Ishikawa (cell line): ENCODE results near the gene ZNRF4.

Experiments used
- CEBPB ChIP-seq: IDR thresholded peaks from 2 replicates; pipeline ENCODE4 v1.6.1; 2012
- CREB1 ChIP-seq: IDR thresholded peaks from 2 replicates; pipeline ENCODE4 v1.6.1; 2012; ENCODE audit warnings: low read depth
- EGR1 ChIP-seq: IDR thresholded peaks from 2 replicates; pipeline ENCODE4 v1.6.1; 2012
- EP300 ChIP-seq: IDR thresholded peaks from 2 replicates; pipeline ENCODE4 v1.6.1; 2012; ENCODE audit warnings: borderline replicate concordance
- FOXM1 ChIP-seq: IDR thresholded peaks from 2 replicates; pipeline ENCODE4 v1.6.1; 2012; ENCODE audit warnings: low read depth, borderline replicate concordance
- NFIC ChIP-seq: IDR thresholded peaks from 2 replicates; pipeline ENCODE4 v1.6.1; 2012
- RAD21 ChIP-seq: IDR thresholded peaks from 2 replicates; pipeline ENCODE4 v1.6.1; 2012; ENCODE audit warnings: low read depth
- REST ChIP-seq: IDR thresholded peaks from 2 replicates; pipeline ENCODE4 v1.6.1; 2012; ENCODE audit warnings: low read depth, mild to moderate bottlenecking
- TAF1 ChIP-seq: IDR thresholded peaks from 2 replicates; pipeline ENCODE4 v1.6.1; 2012; ENCODE audit warnings: low read depth, mild to moderate bottlenecking
- TCF12 ChIP-seq: IDR thresholded peaks from 2 replicates; pipeline ENCODE4 v1.6.1; 2012; ENCODE audit warnings: low read depth
- TEAD4 ChIP-seq: IDR thresholded peaks from 2 replicates; pipeline ENCODE4 v1.6.1; 2012
- USF1 ChIP-seq: IDR thresholded peaks from 2 replicates; pipeline ENCODE4 v1.6.1; 2012
- YY1 ChIP-seq: IDR thresholded peaks from 2 replicates; pipeline ENCODE4 v1.6.1; 2012; ENCODE audit warnings: low read depth
- ZBTB7A ChIP-seq: IDR thresholded peaks from 2 replicates; pipeline ENCODE4 v1.6.1; 2012; ENCODE audit warnings: low read depth
- TF ChIP-seq, protein P1 (sequence below): IDR thresholded peaks from 2 replicates; pipeline ENCODE4 v1.6.1; 2012

The ZNRF4 gene

DNA sequence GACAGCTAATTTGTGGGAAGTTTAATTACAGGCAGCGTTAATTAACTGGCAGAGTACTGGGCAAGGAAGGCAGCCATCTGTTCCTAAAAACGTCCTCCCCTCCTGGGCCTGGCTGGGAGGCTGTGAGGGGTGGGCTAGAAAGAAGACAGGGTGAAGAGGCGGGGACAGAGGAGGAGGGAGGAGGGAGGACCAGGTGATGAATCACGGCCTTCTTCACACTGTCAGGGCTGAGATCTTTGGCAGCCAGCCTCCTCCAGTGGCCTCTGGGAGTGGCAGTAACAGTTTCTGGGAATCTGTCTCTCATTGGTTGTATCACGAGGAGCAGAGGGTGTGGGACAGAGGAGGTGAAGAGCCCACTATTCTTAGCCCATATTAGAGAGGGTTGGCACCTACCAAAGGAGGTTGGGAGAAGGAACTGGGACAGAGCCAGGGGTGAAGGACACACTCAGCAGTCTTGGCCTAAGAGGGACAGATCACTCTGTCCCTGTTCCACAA is 9.6 kb upstream of the ZNRF4 start:
- TF ChIP-seq USF1 (no peak), NFIC (no peak), FOXM1 (no peak), YY1 (no peak), CREB1 (no peak), TEAD4 (no peak)
- TF ChIP-seq, protein P1, sequence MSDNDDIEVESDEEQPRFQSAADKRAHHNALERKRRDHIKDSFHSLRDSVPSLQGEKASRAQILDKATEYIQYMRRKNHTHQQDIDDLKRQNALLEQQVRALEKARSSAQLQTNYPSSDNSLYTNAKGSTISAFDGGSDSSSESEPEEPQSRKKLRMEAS, result no peak

DNA sequence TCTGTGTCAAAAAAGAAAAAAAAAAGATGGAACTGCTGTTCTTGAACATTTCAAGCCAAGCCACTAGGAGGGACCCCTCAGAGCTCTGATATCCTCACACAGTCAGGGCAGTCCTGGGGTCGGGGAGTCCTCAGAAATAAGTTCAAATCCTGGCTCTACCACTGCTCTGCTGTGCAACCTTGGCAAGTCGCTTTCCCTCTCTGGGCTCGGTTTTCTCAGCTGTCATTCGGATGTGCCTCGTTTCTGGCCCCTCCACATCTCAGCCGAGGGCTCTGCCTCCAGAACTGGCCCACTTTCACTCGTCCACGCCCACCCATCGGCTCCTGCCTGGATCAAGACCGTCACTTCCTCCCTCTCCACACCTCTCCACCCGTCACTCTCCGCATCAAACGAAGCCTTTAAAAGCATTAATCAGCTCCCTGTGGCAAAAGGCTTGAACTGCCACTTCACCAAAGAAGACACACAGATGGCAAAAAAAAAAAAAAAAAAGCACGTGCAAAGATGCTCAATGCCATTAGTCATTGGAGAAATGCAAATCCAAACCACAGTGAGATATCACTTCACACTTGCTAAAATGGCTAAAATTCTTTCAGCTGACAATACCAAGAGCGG is 7.4 kb upstream of the ZNRF4 start:
- TF ChIP-seq CEBPB (no peak), REST (no peak), FOXM1 (no peak), TEAD4 (no peak), TAF1 (no peak), EP300 (no peak), YY1 (no peak), NFIC (no peak), TCF12 (no peak), EGR1 (no peak), CREB1 (no peak), USF1 (no peak), ZBTB7A (no peak), RAD21 (no peak)
- TF ChIP-seq, protein P1, result no peak

- TF ChIP-seq TEAD4 (no peak), ZBTB7A (no peak)
Observed at GRCh38 chr19:5448374-5448773, 6.8 kb upstream of the ZNRF4 start.

- TF ChIP-seq YY1 (no peak), TEAD4 (no peak), NFIC (no peak), FOXM1 (no peak), REST (no peak), CEBPB (no peak), TAF1 (no peak), EGR1 (no peak), USF1 (no peak), ZBTB7A (no peak), TCF12 (no peak), EP300 (no peak), RAD21 (no peak), CREB1 (no peak)
- TF ChIP-seq, protein P1, result no peak
Observed at GRCh38 chr19:5450482-5451126, 4.6 kb upstream of the ZNRF4 start.

DNA sequence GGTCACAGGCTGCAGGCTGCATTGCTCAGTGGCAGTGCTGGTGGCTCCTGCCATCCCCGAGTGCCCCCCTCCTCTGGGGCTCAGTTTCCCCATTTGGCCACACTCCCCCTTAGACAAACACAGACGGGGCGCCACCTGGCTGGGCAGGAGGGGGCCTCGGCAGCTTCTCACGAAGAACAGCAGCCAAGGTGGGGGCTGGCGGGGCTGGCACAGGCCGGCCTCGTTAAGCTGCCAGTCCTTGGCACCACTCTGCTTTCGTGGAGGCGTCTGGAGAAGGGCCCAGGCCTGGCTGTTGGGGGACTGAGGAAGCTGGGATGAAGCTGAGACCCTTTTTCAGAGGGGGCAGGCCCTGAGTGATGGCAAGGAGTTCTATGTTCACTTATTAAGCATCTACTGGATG is 3.7 kb upstream of the ZNRF4 start:
- no peak for TF ChIP-seq RAD21
- no peak for TF ChIP-seq EP300
- no peak for TF ChIP-seq NFIC
- no peak for TF ChIP-seq TAF1
- no peak for TF ChIP-seq YY1
- TF ChIP-seq, protein P1, result no peak
- no peak for TF ChIP-seq TCF12
- no peak for TF ChIP-seq ZBTB7A
- no peak for TF ChIP-seq FOXM1
- TF ChIP-seq EGR1, result no peak
- TF ChIP-seq TEAD4, result no peak
- TF ChIP-seq CREB1, result no peak
- no peak for TF ChIP-seq USF1
- no peak for TF ChIP-seq REST
- TF ChIP-seq CEBPB, result no peak
